Smooth muscle cell (in vitro differentiated cells): Measurements from ENCODE around the gene FHAD1. TPM values are rescaled to one million over a fixed set of nuclear protein-coding genes. Genes with fewer than 3 reads are reported as not detected.
"Not testable (repeated sequence)": the region's sequence is repeated elsewhere in the genome, so short reads cannot be mapped to it uniquely, and the experiment has no call there.

ENCODE experiments used
- DNase-seq: peaks from one replicate; lab custom pipeline; 2025; ENCODE audit not compliant: unreplicated experiment; lab: John Stamatoyannopoulos, UW
- H2AFZ ChIP-seq: fragments of 200-600 bp; sonication (generic); 2 replicates; pipeline ENCODE4 v1.6.0; 2016; ENCODE audit warnings: antibody characterized with exemption, low read depth, mild to moderate bottlenecking
- H3F3A ChIP-seq: fragments of 200-600 bp; sonication (generic); 2 replicates; pipeline ENCODE4 v1.6.0; 2017; ENCODE audit warnings: antibody characterized with exemption, low read depth
- H3K27ac ChIP-seq: fragments of 200-600 bp; sonication (generic); 2 replicates; pipeline ENCODE4 v1.5.1; 2016; ENCODE audit warnings: low read depth, mild to moderate bottlenecking
- H3K27me3 ChIP-seq: fragments of 200-600 bp; sonication (generic); 2 replicates; pipeline ENCODE4 v1.6.1; 2016; ENCODE audit warnings: low read depth, mild to moderate bottlenecking
- H3K36me3 ChIP-seq: fragments of 200-600 bp; sonication (generic); 2 replicates; pipeline ENCODE4 v1.5.1; 2016; ENCODE audit warnings: low read depth
- H3K4me1 ChIP-seq: fragments of 200-600 bp; sonication (generic); 2 replicates; pipeline ENCODE4 v1.5.1; 2016; ENCODE audit warnings: low read depth
- H3K4me2 ChIP-seq: fragments of 200-600 bp; sonication (generic); 2 replicates; pipeline ENCODE4 v1.6.0; 2016; ENCODE audit warnings: mild to moderate bottlenecking
- H3K4me3 ChIP-seq: fragments of 200-600 bp; sonication (generic); 2 replicates; pipeline ENCODE4 v1.5.1; 2016; ENCODE audit warnings: mild to moderate bottlenecking
- H3K79me2 ChIP-seq: fragments of 200-600 bp; sonication (generic); 2 replicates; pipeline ENCODE4 v1.6.0; 2016; ENCODE audit warnings: low read depth, mild to moderate bottlenecking
- H3K9ac ChIP-seq: fragments of 200-600 bp; sonication (generic); 2 replicates; pipeline ENCODE4 v1.6.0; 2016; ENCODE audit warnings: low read depth
- H3K9me3 ChIP-seq: fragments of 200-600 bp; sonication (generic); replicated peaks from 2 replicates; pipeline ENCODE4 v1.5.1; 2016; ENCODE audit warnings: low read depth
- H4K20me1 ChIP-seq: fragments of 200-600 bp; sonication (generic); 2 replicates; pipeline ENCODE4 v1.6.0; 2016; ENCODE audit warnings: low read depth
- WGBS: methylation state at CpG from one replicate; pipeline ENCODE4 v1.1.7; 2016; ENCODE audit warnings: low lambda C conversion rate; 5-methylcytosine and 5-hydroxymethylcytosine counted together
- polyA plus RNA-seq: library from polyadenylated mRNA; unstranded; fragments of >200 nt; fragmentation: Nextera tagmentation; extraction: Ambion mirVana; gene quantifications from 2 replicates; pipeline ENCODE4 v1.2.1, GENCODE V29; 2016
- total RNA-seq: library from RNA; depleted of rRNA; stranded (reverse); fragments of >200 nt; gene quantifications from 2 replicates; pipeline ENCODE4 v1.2.3, GENCODE V29; 2014
- TF ChIP-seq, protein P1 (sequence below): fragments of 200-600 bp; sonication (generic); IDR thresholded peaks from 2 replicates; pipeline ENCODE4 v1.5.1; 2017; ENCODE audit warnings: borderline replicate concordance, mild to moderate bottlenecking, antibody characterized with exemption; ENCODE audit not compliant: insufficient read depth, poor library complexity, severe bottlenecking

FHAD1 gene
- total and polyA plus RNA-seq, 2 experiments from 2014 or later = 0.33 TPM; not detected in 1

DNA sequence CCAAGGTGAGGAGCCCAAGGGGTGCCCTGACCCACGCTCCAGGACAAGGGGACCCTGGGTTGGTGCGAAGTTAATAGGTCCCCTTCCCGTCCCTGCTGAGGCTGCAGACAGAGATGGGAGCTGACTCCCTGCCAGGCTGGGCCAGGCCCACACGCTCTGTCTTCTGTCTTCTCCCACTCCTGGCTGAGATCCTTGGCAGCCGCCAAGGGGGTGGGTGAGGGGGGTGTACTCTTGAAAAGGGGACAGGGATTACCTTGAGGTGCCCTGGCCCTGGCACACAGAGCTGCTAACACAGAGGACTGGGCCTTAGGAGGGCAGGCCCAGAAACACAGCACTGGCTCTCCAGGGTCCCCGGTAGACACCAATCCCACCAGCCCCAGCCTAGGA is 180.2 kb downstream of the FHAD1 start:
- DNase-seq = no peak
- TF ChIP-seq, protein P1, sequence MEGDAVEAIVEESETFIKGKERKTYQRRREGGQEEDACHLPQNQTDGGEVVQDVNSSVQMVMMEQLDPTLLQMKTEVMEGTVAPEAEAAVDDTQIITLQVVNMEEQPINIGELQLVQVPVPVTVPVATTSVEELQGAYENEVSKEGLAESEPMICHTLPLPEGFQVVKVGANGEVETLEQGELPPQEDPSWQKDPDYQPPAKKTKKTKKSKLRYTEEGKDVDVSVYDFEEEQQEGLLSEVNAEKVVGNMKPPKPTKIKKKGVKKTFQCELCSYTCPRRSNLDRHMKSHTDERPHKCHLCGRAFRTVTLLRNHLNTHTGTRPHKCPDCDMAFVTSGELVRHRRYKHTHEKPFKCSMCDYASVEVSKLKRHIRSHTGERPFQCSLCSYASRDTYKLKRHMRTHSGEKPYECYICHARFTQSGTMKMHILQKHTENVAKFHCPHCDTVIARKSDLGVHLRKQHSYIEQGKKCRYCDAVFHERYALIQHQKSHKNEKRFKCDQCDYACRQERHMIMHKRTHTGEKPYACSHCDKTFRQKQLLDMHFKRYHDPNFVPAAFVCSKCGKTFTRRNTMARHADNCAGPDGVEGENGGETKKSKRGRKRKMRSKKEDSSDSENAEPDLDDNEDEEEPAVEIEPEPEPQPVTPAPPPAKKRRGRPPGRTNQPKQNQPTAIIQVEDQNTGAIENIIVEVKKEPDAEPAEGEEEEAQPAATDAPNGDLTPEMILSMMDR = no peak
- WGBS = 88% methylated on average over 6 of the region's 6 CpGs
- peaks cover 16% of the 10 kb centered on the region for H4K20me1 ChIP-seq
- H3F3A ChIP-seq = no peaks in the 10 kb centered on the region
- no peaks in the 10 kb centered on the region for H3K36me3 ChIP-seq
- H3K4me3 ChIP-seq = no peak overlapping the region
- no peaks in the 10 kb centered on the region for H3K4me1 ChIP-seq
- H3K27me3 ChIP-seq = no peaks in the 10 kb centered on the region
- H3K79me2 ChIP-seq = no peaks in the 10 kb centered on the region
- no peak overlapping the region for H3K4me2 ChIP-seq
- no peaks in the 10 kb centered on the region for H3K9me3 ChIP-seq
- no peak overlapping the region for H3K27ac ChIP-seq
- H2AFZ ChIP-seq = no peak overlapping the region
- no peak overlapping the region for H3K9ac ChIP-seq

DNA sequence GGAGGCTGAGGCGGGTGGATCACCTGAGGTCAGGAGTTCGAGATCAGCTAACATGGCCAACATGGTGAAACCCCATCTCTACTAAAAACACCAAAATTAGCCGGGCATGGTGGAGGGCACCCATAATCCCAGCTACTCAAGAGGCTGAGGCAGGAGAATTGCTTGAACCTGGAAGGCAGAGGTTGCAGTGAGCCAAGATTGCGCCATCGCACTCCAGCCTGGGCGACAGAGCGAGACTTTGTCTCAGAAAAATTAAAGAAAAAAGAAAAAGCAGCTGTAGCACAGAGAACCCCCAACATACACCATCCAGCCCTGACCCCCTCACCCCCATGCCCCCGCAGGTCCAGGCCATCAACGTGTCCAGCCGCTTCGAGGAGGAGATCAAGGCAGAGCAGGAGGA is 181.2 kb downstream of the FHAD1 start:
- WGBS = 92% methylated on average over 11 of the region's 11 CpGs

DNA sequence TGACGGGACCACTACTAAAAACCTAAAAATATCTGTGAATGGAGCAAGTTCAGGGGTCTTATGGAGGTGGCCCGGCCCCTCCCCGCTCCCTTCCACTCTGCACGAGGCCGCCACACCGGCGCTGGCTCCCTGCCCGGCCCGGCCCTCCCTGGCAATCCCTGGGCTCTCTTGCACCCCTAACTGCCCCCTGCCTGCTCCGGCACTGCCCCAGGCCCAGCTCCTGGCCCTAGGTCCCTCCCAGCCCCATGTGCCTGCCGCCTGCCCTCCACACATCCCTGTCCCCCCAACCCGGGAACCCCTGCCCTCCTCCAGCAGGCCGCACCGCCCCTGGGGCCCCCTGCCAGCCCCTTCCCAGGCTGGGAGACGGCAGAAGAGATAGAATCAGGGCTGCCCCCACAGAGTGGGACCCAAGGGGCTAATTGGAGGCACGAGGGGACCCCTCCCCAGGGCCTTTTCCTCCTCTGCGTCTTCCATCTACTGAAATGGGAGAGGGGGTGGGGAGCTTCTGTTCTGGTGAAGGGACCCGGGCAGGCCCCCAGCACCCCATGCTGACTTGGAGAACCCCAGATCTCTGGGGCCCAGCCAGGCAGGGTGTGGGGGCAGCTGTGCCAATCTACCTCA is 181.9 kb downstream of the FHAD1 start:
- no peaks in the 10 kb centered on the region for H3K79me2 ChIP-seq
- H3K9ac ChIP-seq = no peak overlapping the region
- TF ChIP-seq, protein P1 = no peak
- no peaks in the 10 kb centered on the region for H3K36me3 ChIP-seq
- H3K4me3 ChIP-seq = no peak overlapping the region
- no peak overlapping the region for H2AFZ ChIP-seq
- H4K20me1 ChIP-seq = peaks cover 11% of the 10 kb centered on the region
- no peak overlapping the region for H3K4me2 ChIP-seq
- no peaks in the 10 kb centered on the region for H3K4me1 ChIP-seq
- no peaks in the 10 kb centered on the region for H3K27me3 ChIP-seq
- no peak overlapping the region for H3K27ac ChIP-seq
- DNase-seq = no peak
- no peaks in the 10 kb centered on the region for H3F3A ChIP-seq
- H3K9me3 ChIP-seq = no peaks in the 10 kb centered on the region
- 92% methylated on average over 9 of the region's 18 CpGs for WGBS

More for the DNA sequence above, 181.2 kb downstream of the FHAD1 start:
- not testable (repeated sequence) for H3K27ac ChIP-seq, H3K27me3 ChIP-seq, H3K36me3 ChIP-seq, H2AFZ ChIP-seq, H3K4me2 ChIP-seq, H3K4me1 ChIP-seq, H3K9ac ChIP-seq, H3K79me2 ChIP-seq, H3K9me3 ChIP-seq, H3F3A ChIP-seq, H3K4me3 ChIP-seq, DNase-seq
- peaks cover 13% of the 10 kb centered on the region for H4K20me1 ChIP-seq

DNA sequence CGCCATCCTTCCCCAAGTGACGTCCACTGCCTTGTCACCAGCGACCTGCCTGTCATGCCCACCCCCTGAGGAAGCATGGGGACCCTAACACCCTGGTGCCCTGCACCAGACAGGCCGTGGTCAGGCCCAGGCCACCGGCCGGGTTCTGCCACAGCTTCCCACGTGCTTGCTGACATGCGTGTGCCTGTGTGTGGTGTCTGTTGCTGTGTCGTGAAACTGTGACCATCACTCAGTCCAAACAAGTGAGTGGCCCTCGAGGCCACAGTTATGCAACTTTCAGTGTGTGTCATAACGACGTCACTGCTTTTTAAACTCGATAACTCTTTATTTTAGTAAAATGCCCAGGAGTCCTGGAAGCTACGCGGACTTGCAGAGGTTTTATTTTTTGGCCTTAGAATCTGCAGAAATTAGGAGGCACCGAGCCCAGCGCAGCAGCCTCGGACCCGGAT is 182.7 kb downstream of the FHAD1 start:
- no peak for DNase-seq
- Histone ChIP-seq H3K9me3 (no peaks in the 10 kb centered on the region), H3K4me3 (no peak overlapping the region), H2AFZ (no peak overlapping the region), H3K9ac (no peak overlapping the region), H3F3A (no peaks in the 10 kb centered on the region), H3K36me3 (no peaks in the 10 kb centered on the region), H3K27ac (no peak overlapping the region), H3K4me2 (no peak overlapping the region), H3K4me1 (no peaks in the 10 kb centered on the region), H3K27me3 (no peaks in the 10 kb centered on the region), H4K20me1 (peaks cover 4% of the 10 kb centered on the region), H3K79me2 (no peaks in the 10 kb centered on the region)
- 82% methylated on average over 19 of the region's 19 CpGs for WGBS
- TF ChIP-seq, protein P1 = no peak
